ENCODE results near the gene STRA8.

- no peak for TF ChIP-seq POLR2A (IDR thresholded peaks at IDR 0.05; ENCODE audit: extremely low read depth, insufficient read length)
- no peak for TF ChIP-seq CTCF (IDR thresholded peaks at IDR 0.05; ENCODE audit: low read depth, low read length)
- TF ChIP-seq MYC (IDR thresholded peaks at IDR 0.05; ENCODE audit: low read depth, low read length) = no peak
Measured at GRCh38 chr7:135258585-135258984, 24.9 kb downstream of the STRA8 start.
